ENCODE results near the gene GPER1.

GPER1 gene

GRCh38 chr7:1080921-1081255 is 7.0 kb upstream of the GPER1 start:
- DNase-seq (ENCODE audit: extremely low read depth, insufficient read length), result no peak
- no peak for TF ChIP-seq CTCF (IDR thresholded peaks at IDR 0.05; ENCODE audit: insufficient read depth, low read length, poor library complexity, severe bottlenecking)
- Histone ChIP-seq H3K27me3 (replicated peaks; ENCODE audit: control insufficient read depth, insufficient read depth, low read length) (no peaks in the 10 kb centered on the region), H3K4me3 (replicated peaks; ENCODE audit: low read depth, low read length) (no peak overlapping the region), H3K36me3 (ENCODE audit: control insufficient read depth, insufficient read depth, low read length) (peaks cover 2% of the 10 kb centered on the region)

GRCh38 chr7:1081336-1081735 is 6.6 kb upstream of the GPER1 start:
- DNase-seq (ENCODE audit: extremely low read depth, insufficient read length), result no peak
- peaks cover 2% of the 10 kb centered on the region for H3K36me3 ChIP-seq (ENCODE audit: control insufficient read depth, insufficient read depth, low read length)
- no peak for TF ChIP-seq CTCF (IDR thresholded peaks at IDR 0.05; ENCODE audit: insufficient read depth, low read length, poor library complexity, severe bottlenecking)
- no peak overlapping the region for H3K4me3 ChIP-seq (replicated peaks; ENCODE audit: low read depth, low read length)
- H3K27me3 ChIP-seq (replicated peaks; ENCODE audit: control insufficient read depth, insufficient read depth, low read length), result no peaks in the 10 kb centered on the region

GRCh38 chr7:1081931-1082401 is 5.9 kb upstream of the GPER1 start:
- Histone ChIP-seq H3K36me3 (ENCODE audit: control insufficient read depth, insufficient read depth, low read length) (peaks cover 2% of the 10 kb centered on the region), H3K27me3 (replicated peaks; ENCODE audit: control insufficient read depth, insufficient read depth, low read length) (no peaks in the 10 kb centered on the region), H3K4me3 (replicated peaks; ENCODE audit: low read depth, low read length) (no peak overlapping the region)
- TF ChIP-seq CTCF (IDR thresholded peaks at IDR 0.05; ENCODE audit: insufficient read depth, low read length, poor library complexity, severe bottlenecking), result no peak
- no peak for DNase-seq (ENCODE audit: extremely low read depth, insufficient read length)

- no peak for DNase-seq (ENCODE audit: extremely low read depth, insufficient read length)
- H3K27me3 ChIP-seq (replicated peaks; ENCODE audit: control insufficient read depth, insufficient read depth, low read length), result no peaks in the 10 kb centered on the region
- TF ChIP-seq CTCF (IDR thresholded peaks at IDR 0.05; ENCODE audit: insufficient read depth, low read length, poor library complexity, severe bottlenecking), result no peak
- H3K36me3 ChIP-seq (ENCODE audit: control insufficient read depth, insufficient read depth, low read length), result peaks cover 2% of the 10 kb centered on the region
- H3K4me3 ChIP-seq (replicated peaks; ENCODE audit: low read depth, low read length), result no peak overlapping the region
Observed at GRCh38 chr7:1083729-1084657, 3.9 kb upstream of the GPER1 start.

GRCh38 chr7:1085266-1085665 is 2.6 kb upstream of the GPER1 start:
- no peak for DNase-seq (ENCODE audit: extremely low read depth, insufficient read length)
- TF ChIP-seq CTCF (IDR thresholded peaks at IDR 0.05; ENCODE audit: insufficient read depth, low read length, poor library complexity, severe bottlenecking), result no peak
- Histone ChIP-seq H3K4me3 (replicated peaks; ENCODE audit: low read depth, low read length) (no peak overlapping the region), H3K27me3 (replicated peaks; ENCODE audit: control insufficient read depth, insufficient read depth, low read length) (no peaks in the 10 kb centered on the region), H3K36me3 (ENCODE audit: control insufficient read depth, insufficient read depth, low read length) (peaks cover 2% of the 10 kb centered on the region)

Measured in GM06990 (cell line).